ENCODE data around the gene VPS33A.

- no peak for TF ChIP-seq EP300 (IDR thresholded peaks at IDR 0.05)
- no peak for TF ChIP-seq CTCF (IDR thresholded peaks at IDR 0.05)
- no peak for TF ChIP-seq POLR2A (IDR thresholded peaks at IDR 0.05)
Observed at GRCh38 chr12:122298071-122298748, 31.9 kb upstream of the VPS33A start.
